Renal cortical epithelial cell (primary cell): Measurements from ENCODE around the gene COL18A1. TPM values are rescaled to one million over a fixed set of nuclear protein-coding genes. Genes with fewer than 3 reads are reported as not detected.

Experiments used
- DNase-seq: peaks from one replicate; pipeline ENCODE4 v3.0.0-alpha.2; 2011; ENCODE audit warnings: low read depth
- total RNA-seq: library from RNA; depleted of rRNA; stranded (reverse); fragments of >200 nt; gene quantifications from 2 replicates; pipeline ENCODE4 v1.2.3, GENCODE V29; 2014

Gene COL18A1
- total RNA-seq, 1 donor from 2014 or later = 672 TPM

GRCh38 chr21:45479691-45480675 is 75.0 kb downstream of the COL18A1 start:
- no peak for DNase-seq

GRCh38 chr21:45480701-45481500 is 75.9 kb downstream of the COL18A1 start:
- DNase-seq = no peak

GRCh38 chr21:45481566-45481965 is 76.6 kb downstream of the COL18A1 start:
- no peak for DNase-seq

GRCh38 chr21:45481977-45482898 is 77.3 kb downstream of the COL18A1 start:
- DNase-seq = no peak

GRCh38 chr21:45482899-45483821 is 78.2 kb downstream of the COL18A1 start:
- no peak for DNase-seq

- no peak for DNase-seq
These were observed 79.4 kb downstream of the COL18A1 start for GRCh38 chr21:45484318-45484717.

GRCh38 chr21:45485686-45486442 is 80.9 kb downstream of the COL18A1 start:
- DNase-seq = no peak

- DNase-seq = no peak
These were observed 81.6 kb downstream of the COL18A1 start for GRCh38 chr21:45486443-45487160.

GRCh38 chr21:45487161-45487806 is 82.3 kb downstream of the COL18A1 start:
- DNase-seq = no peak

GRCh38 chr21:45487891-45488600 is 83.1 kb downstream of the COL18A1 start:
- DNase-seq = no peak

GRCh38 chr21:45488931-45489721 is 84.2 kb downstream of the COL18A1 start:
- no peak for DNase-seq

- no peak for DNase-seq
These were observed 84.7 kb downstream of the COL18A1 start for GRCh38 chr21:45489722-45489982.

GRCh38 chr21:45490049-45490731 is 85.2 kb downstream of the COL18A1 start:
- DNase-seq = no peak

GRCh38 chr21:45491056-45491455 is 86.1 kb downstream of the COL18A1 start:
- DNase-seq = no peak

GRCh38 chr21:45491623-45492022 is 86.7 kb downstream of the COL18A1 start:
- DNase-seq = no peak

GRCh38 chr21:45492765-45493164 is 87.8 kb downstream of the COL18A1 start:
- DNase-seq = no peak
